Measurements from ENCODE around the gene DNAH17.

DNAH17 gene

GRCh38 chr17:78486228-78486802 is 90.9 kb downstream of the DNAH17 start:
- Histone ChIP-seq H3K36me3 (ENCODE audit: low read depth) (no peaks in the 10 kb centered on the region), H3K4me3 (ENCODE audit: severe bottlenecking) (no peak overlapping the region), H3K27ac (ENCODE audit: poor library complexity, severe bottlenecking) (no peak overlapping the region), H3K27me3 (ENCODE audit: insufficient read depth, poor library complexity, severe bottlenecking) (no peaks in the 10 kb centered on the region), H3K9me3 (ENCODE audit: severe bottlenecking) (no peaks in the 10 kb centered on the region), H3K4me1 (ENCODE audit: insufficient read depth, poor library complexity, severe bottlenecking) (no peaks in the 10 kb centered on the region)
- ATAC-seq (ENCODE audit: low read depth), result no peak
- DNase-seq (ENCODE audit: low spot score), result no peak
- TF ChIP-seq CTCF (IDR thresholded peaks at IDR 0.05; ENCODE audit: poor library complexity, severe bottlenecking), result no peak

GRCh38 chr17:78485290-78486168 is 91.7 kb downstream of the DNAH17 start:
- Histone ChIP-seq H3K9me3 (ENCODE audit: severe bottlenecking) (no peaks in the 10 kb centered on the region), H3K36me3 (ENCODE audit: low read depth) (no peaks in the 10 kb centered on the region), H3K27ac (ENCODE audit: poor library complexity, severe bottlenecking) (no peak overlapping the region), H3K4me1 (ENCODE audit: insufficient read depth, poor library complexity, severe bottlenecking) (no peaks in the 10 kb centered on the region), H3K27me3 (ENCODE audit: insufficient read depth, poor library complexity, severe bottlenecking) (no peaks in the 10 kb centered on the region), H3K4me3 (ENCODE audit: severe bottlenecking) (no peak overlapping the region)
- ATAC-seq (ENCODE audit: low read depth) (no peak), DNase-seq (ENCODE audit: low spot score) (no peak)
- TF ChIP-seq CTCF (IDR thresholded peaks at IDR 0.05; ENCODE audit: poor library complexity, severe bottlenecking), result no peak

GRCh38 chr17:78484271-78485246 is 92.6 kb downstream of the DNAH17 start:
- TF ChIP-seq CTCF (IDR thresholded peaks at IDR 0.05; ENCODE audit: poor library complexity, severe bottlenecking), result no peak
- H3K27ac ChIP-seq (ENCODE audit: poor library complexity, severe bottlenecking), result no peak overlapping the region
- ATAC-seq (ENCODE audit: low read depth) (peak; percentile 60; the same call in 2 of the 3 replicates), DNase-seq (ENCODE audit: low spot score) (no peak)
- no peaks in the 10 kb centered on the region for H3K36me3 ChIP-seq (ENCODE audit: low read depth)
- H3K4me3 ChIP-seq (ENCODE audit: severe bottlenecking), result no peak overlapping the region
- no peaks in the 10 kb centered on the region for H3K9me3 ChIP-seq (ENCODE audit: severe bottlenecking)
- no peaks in the 10 kb centered on the region for H3K4me1 ChIP-seq (ENCODE audit: insufficient read depth, poor library complexity, severe bottlenecking)
- no peaks in the 10 kb centered on the region for H3K27me3 ChIP-seq (ENCODE audit: insufficient read depth, poor library complexity, severe bottlenecking)

GRCh38 chr17:78479369-78479768 is 97.8 kb downstream of the DNAH17 start:
- Histone ChIP-seq H3K4me1 (ENCODE audit: insufficient read depth, poor library complexity, severe bottlenecking) (no peaks in the 10 kb centered on the region), H3K27me3 (ENCODE audit: insufficient read depth, poor library complexity, severe bottlenecking) (no peaks in the 10 kb centered on the region), H3K27ac (ENCODE audit: poor library complexity, severe bottlenecking) (no peak overlapping the region), H3K4me3 (ENCODE audit: severe bottlenecking) (no peak overlapping the region), H3K36me3 (ENCODE audit: low read depth) (no peaks in the 10 kb centered on the region), H3K9me3 (ENCODE audit: severe bottlenecking) (no peaks in the 10 kb centered on the region)
- no peak for ATAC-seq (ENCODE audit: low read depth)
- no peak for TF ChIP-seq CTCF (IDR thresholded peaks at IDR 0.05; ENCODE audit: poor library complexity, severe bottlenecking)
- DNase-seq (ENCODE audit: low spot score), result no peak

Data from RWPE2 (cell line).